Naive thymus-derived CD8-positive, alpha-beta T cell (primary cell): ENCODE measurements around the gene REM1. TPM values are rescaled to one million over a fixed set of nuclear protein-coding genes. Genes with fewer than 3 reads are reported as not detected.
"Not testable (repeated sequence)": the region's sequence is repeated elsewhere in the genome, so short reads cannot be mapped to it uniquely, and the experiment has no call there.

ENCODE experiments used
- ATAC-seq, 2 donors: fragments of 150-1000 bp; cut with Tn5 transposase in 1 of 2; sonication (Bioruptor Pico), chemical (Tn5 transposase) in 1 of 2; 1 replicate in 1 of 2; 2 replicates in 1 of 2; pipeline ENCODE4 v1.10.0; 2021; ENCODE audit warnings: mild to moderate bottlenecking in 2 of 2, moderate library complexity in 2 of 2
- POLR2A ChIA-PET: fragments of 350-600 bp; sonication (Branson Sonifier 250); formaldehyde crosslinking; loops from one replicate; lab custom pipeline; 2021; ENCODE audit warnings: antibody characterized with exemption; lab: Charles Lee
- DNase-seq, 10 donors: peaks; one replicate each; pipeline versions ENCODE4 v3.0.0 to v3.0.0-alpha.2; 2020 to 2022
- H3K27ac Mint-ChIP-seq, 10 donors: one replicate each; pipeline ENCODE4 v1.8.0; 2020 to 2022; ENCODE audit warnings: mild to moderate bottlenecking in 10 of 10, mixed read lengths in 10 of 10, moderate library complexity in 4 of 10, inconsistent platforms in 1 of 10
- H3K27me3 Mint-ChIP-seq, 5 donors: one replicate each; pipeline ENCODE4 v1.8.0; 2021 to 2022; ENCODE audit warnings: mixed read lengths in 5 of 5
- H3K36me3 Mint-ChIP-seq, 3 donors: one replicate each; pipeline ENCODE4 v1.8.0; 2020 to 2022; ENCODE audit warnings: mixed read lengths in 3 of 3, mild to moderate bottlenecking in 2 of 3, inconsistent platforms in 1 of 3
- H3K4me1 Mint-ChIP-seq, 4 donors: one replicate each; pipeline ENCODE4 v1.8.0; 2021 to 2022; ENCODE audit warnings: mixed read lengths in 4 of 4
- H3K4me3 Mint-ChIP-seq, 10 donors: one replicate each; pipeline ENCODE4 v1.8.0; 2020 to 2022; ENCODE audit warnings: mild to moderate bottlenecking in 10 of 10, mixed read lengths in 10 of 10, moderate library complexity in 6 of 10, inconsistent platforms in 1 of 10
- H3K9me3 Mint-ChIP-seq, 9 donors: one replicate each; pipeline ENCODE4 v1.8.0; 2020 to 2022; ENCODE audit warnings: mixed read lengths in 9 of 9, mild to moderate bottlenecking in 3 of 9, inconsistent platforms in 1 of 9, moderate library complexity in 1 of 9
- polyA plus RNA-seq, 3 donors: library from polyadenylated mRNA; unstranded; fragments of 300-500 nt; fragmentation: Illumina TruSeq; gene quantifications; one replicate each; pipeline ENCODE4 v1.2.3, GENCODE V29; 2021
- total RNA-seq, 8 experiments: library from RNA in 2 of 8; stranded (reverse) in 2 of 8; gene quantifications; one replicate each; pipeline ENCODE4 v1.2.3 and lab custom pipeline; 2021 to 2026

The REM1 gene, protein sequence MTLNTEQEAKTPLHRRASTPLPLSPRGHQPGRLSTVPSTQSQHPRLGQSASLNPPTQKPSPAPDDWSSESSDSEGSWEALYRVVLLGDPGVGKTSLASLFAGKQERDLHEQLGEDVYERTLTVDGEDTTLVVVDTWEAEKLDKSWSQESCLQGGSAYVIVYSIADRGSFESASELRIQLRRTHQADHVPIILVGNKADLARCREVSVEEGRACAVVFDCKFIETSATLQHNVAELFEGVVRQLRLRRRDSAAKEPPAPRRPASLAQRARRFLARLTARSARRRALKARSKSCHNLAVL
- total RNA-seq (not detected), polyA plus RNA-seq (not detected), total RNA-seq (lab: John Stamatoyannopoulos, UW) (0 reads per million in 6 experiments)

DNA sequence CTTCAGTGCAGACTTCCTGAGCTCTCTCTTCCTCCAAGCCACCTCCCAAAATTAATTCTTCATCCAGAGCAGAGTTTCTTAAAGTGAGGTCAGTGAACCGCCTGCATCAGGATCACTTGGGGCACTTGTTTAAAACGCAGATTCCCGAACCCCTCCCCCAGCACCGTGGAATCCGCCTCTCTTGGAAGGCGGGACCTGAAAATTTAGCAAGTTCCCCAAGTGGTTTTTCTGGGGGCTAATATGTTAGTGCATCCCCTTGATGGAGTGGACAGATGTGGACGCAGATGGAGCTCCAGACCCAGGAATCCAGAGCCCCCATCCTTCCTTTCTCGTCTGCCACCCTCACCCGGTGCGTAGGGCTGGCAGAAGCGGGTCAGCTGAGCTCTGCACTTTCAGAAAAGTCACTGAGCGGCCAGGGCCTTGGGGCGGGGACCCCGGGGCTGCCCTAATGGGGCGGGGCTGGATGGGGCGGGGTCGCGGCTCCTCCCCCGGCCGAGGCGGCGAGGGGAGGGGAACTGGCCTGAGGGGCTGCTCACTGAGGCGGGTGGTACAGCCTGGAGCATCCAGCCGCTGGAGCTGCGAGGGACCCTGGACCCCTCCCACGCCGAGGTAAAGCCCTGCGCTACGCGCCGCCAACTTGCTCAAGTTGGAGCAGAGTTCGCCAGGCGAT, at the start of gene REM1, which contains the start of gene DEFB124:
Gene REM1, plus strand, starts transcription at position 531 of the 670 bp plus-strand sequence. CDS start 1,158 bp downstream, outside the sequence.
Gene DEFB124, minus strand, starts transcription at position 370 of the 670 bp plus-strand sequence. CDS start 2,114 bp downstream, outside the sequence.
- POLR2A ChIA-PET: no interaction called here
- Mint-ChIP-seq H3K36me3 (peaks cover 0 to 5% (median 2%) of the 10 kb centered on the region in 3 donors), H3K4me1 (peaks cover 0 to 11% (median 4%) of the 10 kb centered on the region in 4 donors), H3K27ac (peak within 1 kb of the TSS in 1 of 10 donors; percentile 17), H3K27me3 (peaks cover 22 to 68% (median 42%) of the 10 kb centered on the region in 5 donors), H3K4me3 (peak within 1 kb of the TSS in 7 of 10 donors; percentile 7 to 48 (median 24)), H3K9me3 (peaks cover 0 to 5% (median 3%) of the 10 kb centered on the region in 9 donors)
- no peak for ATAC-seq
- DNase-seq: no peak

DNA sequence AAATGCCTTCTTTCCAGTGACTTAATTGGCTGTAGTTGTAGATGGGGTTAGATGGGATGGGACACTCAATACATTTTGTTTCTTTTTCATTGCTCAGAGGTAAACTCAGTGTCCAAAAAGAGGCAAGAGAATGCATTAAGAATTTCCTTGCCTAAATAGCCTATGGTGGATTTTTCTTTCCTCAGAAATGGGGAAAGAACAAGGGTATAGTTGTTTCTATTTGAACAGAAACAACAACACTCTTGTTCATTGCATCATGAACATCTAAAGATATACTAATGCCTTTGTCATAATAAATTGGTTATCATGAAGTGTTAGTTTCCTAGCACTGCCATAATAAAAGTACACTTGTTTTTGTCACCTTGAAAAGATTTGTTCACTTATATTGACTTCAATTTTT, 49.3 kb upstream of the REM1 start:
- Mint-ChIP-seq H3K36me3 (peaks cover 0 to 7% (median 0%) of the 10 kb centered on the region in 3 donors), H3K27me3 (peaks cover 2 to 9% (median 5%) of the 10 kb centered on the region in 5 donors), H3K4me3 (no peak overlapping the region), H3K27ac (no peak overlapping the region), H3K9me3 (peaks cover 0 to 10% (median 4%) of the 10 kb centered on the region in 9 donors), H3K4me1 (no peaks in the 10 kb centered on the region)
- DNase-seq: no peak
- no peak for ATAC-seq
- POLR2A ChIA-PET: no interaction called here

DNA sequence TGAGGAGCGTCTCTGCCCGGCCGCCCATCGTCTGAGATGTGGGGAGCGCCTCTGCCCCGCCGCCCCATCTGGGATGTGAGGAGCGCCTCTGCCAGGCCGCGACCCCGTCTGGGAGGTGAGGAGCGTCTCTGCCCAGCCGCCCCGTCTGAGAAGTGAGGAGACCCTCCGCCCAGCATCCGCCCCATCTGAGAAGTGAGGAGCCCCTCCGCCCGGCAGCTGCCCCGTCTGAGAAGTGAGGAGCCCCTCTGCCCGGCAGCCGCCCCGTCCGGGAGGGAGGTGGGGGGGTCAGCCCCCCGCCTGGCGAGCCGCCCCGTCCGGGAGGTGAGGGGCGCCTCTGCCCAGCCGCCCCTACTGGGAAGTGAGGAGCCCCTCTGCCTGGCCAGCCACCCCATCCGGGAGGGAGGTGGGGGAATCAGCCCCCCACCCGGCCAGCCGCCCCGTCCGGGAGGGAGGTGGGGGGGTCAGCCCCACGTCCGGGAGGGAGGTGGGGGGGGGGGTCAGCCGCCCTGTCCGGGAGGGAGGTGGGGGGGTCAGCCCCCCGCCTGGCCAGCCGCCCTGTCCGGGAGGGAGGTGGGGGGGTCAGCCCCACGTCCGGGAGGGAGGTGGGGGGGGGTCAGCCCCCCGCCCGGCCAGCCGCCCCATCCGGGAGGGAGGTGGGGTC, 48.1 kb upstream of the REM1 start:
- ATAC-seq, H3K27me3 Mint-ChIP-seq, DNase-seq, H3K4me3 Mint-ChIP-seq, H3K9me3 Mint-ChIP-seq, POLR2A ChIA-PET, H3K36me3 Mint-ChIP-seq, H3K4me1 Mint-ChIP-seq, H3K27ac Mint-ChIP-seq: not testable (repeated sequence)

DNA sequence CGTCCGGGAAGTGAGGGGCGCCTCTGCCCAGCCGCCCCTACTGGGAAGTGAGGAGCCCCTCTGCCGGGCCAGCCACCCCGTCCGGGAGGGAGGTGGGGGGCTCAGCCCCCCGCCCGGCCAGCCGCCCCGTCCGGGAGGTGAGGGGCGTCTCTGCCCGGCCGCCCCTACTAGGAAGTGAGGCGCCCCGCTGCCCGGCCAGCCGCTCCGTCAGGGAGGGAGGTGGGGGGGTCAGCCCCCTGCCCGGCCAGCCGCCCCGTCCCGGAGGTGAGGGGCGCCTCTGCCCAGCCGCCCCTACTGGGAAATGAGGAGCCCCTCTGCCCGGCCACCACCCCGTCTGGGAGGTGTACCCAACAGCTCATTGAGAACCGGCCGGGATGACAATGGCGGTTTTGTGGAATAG, 47.5 kb upstream of the REM1 start:
- H3K4me1 Mint-ChIP-seq, H3K4me3 Mint-ChIP-seq, POLR2A ChIA-PET, H3K36me3 Mint-ChIP-seq, DNase-seq, H3K9me3 Mint-ChIP-seq, ATAC-seq, H3K27ac Mint-ChIP-seq: not testable (repeated sequence)
- peaks cover 4 to 14% (median 10%) of the 10 kb centered on the region in 5 donors for H3K27me3 Mint-ChIP-seq

DNA sequence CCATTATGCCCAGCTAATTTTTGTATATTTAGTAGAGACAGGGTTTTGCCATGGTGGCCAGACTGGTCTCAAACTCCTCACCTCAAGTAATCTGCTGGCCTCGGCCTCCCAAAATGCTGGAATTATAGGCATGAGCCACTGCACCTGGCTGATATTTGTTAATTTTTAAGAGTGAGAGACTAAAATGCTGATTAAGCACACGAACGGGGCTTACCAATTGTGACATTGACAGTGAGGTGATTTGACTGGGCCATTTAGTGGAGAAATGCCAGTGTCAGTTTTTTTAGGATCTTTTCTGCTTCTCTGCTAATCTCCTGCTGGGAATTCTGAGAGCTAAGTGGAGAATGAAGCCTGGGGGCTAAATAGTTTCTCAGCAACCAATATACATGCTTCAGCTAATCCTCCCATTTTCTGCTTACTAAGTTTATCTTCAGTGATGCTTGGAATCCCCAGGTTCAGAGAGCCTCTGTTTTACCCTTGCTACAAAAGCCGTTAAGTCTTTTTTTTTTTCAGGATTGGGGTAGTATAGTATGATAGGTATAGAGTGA, 44.4 kb upstream of the REM1 start:
- POLR2A ChIA-PET: no interaction called here
- Mint-ChIP-seq H3K4me3 (no peak overlapping the region), H3K4me1 (no peaks in the 10 kb centered on the region), H3K9me3 (peaks cover 0 to 10% (median 4%) of the 10 kb centered on the region in 9 donors), H3K27ac (no peak overlapping the region), H3K36me3 (peaks cover 0 to 7% (median 0%) of the 10 kb centered on the region in 3 donors), H3K27me3 (peaks cover 13 to 25% (median 15%) of the 10 kb centered on the region in 5 donors)
- DNase-seq (no peak), ATAC-seq (no peak)

DNA sequence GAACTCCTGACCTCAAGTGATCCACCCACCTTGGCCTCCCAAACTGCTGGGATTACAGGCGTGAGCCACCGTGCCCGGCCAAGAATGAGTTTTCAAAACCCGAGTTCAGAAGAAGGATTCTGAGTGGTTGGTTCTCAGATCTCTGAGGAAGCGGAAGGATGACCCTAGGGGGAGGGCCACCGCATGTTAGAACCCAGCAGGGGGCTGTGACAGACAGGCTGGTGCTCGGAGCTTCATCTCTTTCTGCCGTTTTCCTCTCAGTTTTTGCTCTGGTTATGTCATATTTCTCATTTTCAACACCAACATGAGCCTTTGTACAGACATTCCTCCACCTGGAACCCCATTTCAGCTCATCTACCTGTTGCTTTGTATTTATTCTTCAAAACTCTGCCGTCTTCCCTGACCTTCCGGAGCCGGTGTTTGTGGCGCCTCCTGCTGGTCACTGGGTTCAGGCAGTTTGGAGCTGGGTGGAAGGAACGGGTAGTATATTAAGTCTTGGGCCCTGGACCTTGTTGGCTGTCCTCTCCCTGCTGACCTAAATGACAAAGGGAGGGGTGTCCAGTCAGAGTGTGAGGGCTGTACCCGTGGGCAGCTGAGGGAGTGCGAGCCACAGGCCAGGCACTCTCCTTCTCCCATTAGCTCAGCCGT, 35.0 kb upstream of the REM1 start, which contains the start of gene DEFB123:
Gene DEFB123, plus strand, starts transcription at position 621 of the 648 bp plus-strand sequence. CDS start 67 bp downstream, outside the sequence.
- H3K27me3 Mint-ChIP-seq: peaks cover 12 to 32% (median 13%) of the 10 kb centered on the region in 5 donors
- no peak for DNase-seq

DNA sequence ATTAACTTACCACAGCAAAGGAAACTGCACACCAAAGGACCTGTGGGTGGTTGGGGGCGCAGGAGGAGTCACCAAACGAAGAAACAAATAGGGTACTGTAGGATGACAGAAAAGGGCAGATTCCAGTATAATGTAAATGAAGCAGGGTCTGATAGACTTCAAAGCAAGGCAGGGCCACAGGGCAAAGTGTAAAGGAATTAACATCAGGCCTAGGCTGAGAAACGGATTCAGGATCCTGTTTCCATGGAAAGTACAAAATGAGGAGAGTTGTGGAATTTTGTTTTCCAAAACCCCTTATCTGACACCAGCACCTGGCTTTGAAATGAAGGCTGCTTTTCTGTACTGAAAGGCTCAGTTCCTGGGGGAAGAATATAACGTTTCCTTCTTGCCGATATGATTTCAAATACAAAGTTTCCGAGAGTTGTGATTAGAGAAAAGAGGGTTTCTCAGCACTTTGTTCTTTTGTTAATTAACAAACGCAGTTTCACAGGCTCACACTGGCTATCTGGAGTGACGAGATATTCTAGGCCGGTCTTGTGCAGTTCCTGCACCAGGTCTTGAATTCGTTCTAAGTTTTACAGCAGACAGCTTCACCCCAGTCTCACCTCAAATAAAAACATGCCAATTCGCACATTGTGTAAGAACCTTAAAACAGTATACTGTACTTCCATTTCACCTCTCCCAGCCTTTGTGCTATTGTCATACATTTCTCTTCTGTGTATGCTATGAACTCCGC, 28.8 kb upstream of the REM1 start:
- Mint-ChIP-seq H3K4me3 (no peak overlapping the region), H3K27me3 (peaks cover 3 to 16% (median 10%) of the 10 kb centered on the region in 5 donors), H3K9me3 (peaks cover 0 to 5% (median 0%) of the 10 kb centered on the region in 9 donors), H3K27ac (no peak overlapping the region), H3K36me3 (no peaks in the 10 kb centered on the region), H3K4me1 (peaks cover 0 to 1% (median 0%) of the 10 kb centered on the region in 4 donors)
- DNase-seq: no peak
- no peak for ATAC-seq
- POLR2A ChIA-PET: no interaction called here

More for the DNA sequence above, 35.0 kb upstream of the REM1 start, which contains the start of gene DEFB123:
- ATAC-seq: no peak
- H3K9me3 Mint-ChIP-seq: no peaks in the 10 kb centered on the region
- H3K36me3 Mint-ChIP-seq: no peaks in the 10 kb centered on the region
- no peak within 1 kb of the TSS for H3K4me3 Mint-ChIP-seq
- peak within 1 kb of the TSS in 1 of 10 donors; percentile 57 for H3K27ac Mint-ChIP-seq
- POLR2A ChIA-PET: no interaction called here
- no peaks in the 10 kb centered on the region for H3K4me1 Mint-ChIP-seq

DNA sequence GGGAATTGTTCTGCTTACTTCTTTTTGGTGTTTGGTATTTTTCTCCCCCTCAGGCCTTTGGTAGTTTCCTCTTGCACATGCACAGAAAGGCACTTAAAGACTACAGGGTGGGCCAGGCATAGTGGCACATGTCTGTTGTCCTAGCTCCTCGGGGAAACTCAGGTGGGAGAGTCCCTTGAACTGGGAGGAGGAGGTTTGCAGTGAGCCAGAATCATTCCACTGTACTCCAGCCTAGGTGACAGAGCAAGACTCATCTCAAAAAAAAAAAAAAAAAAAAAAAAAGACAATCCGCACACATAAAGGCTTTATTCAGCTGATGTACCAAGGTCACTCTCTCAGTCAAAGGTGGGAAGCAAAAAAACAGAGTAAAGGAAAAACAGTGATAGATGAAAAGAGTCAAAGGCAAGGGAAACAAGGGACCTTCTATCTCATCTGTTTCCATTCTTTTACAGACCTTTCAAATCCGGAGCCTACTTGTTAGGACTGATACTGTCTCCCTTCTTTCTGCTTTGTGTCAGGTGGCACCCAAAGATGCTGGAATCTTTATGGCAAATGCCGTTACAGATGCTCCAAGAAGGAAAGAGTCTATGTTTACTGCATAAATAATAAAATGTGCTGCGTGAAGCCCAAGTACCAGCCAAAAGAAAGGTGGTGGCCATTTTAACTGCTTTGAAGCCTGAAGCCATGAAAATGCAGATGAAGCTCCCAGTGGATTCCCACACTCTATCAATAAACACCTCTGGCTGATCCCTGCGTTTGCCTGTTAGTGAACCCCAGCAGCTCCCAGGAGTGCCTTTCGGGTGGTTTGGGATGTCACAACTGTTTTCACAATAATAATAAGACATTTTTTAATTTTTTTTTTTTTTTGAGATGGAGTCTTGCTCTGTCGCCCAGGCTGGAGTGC, 25.3 kb upstream of the REM1 start:
- POLR2A ChIA-PET: no interaction called here
- no peak overlapping the region for H3K4me3 Mint-ChIP-seq

DNA sequence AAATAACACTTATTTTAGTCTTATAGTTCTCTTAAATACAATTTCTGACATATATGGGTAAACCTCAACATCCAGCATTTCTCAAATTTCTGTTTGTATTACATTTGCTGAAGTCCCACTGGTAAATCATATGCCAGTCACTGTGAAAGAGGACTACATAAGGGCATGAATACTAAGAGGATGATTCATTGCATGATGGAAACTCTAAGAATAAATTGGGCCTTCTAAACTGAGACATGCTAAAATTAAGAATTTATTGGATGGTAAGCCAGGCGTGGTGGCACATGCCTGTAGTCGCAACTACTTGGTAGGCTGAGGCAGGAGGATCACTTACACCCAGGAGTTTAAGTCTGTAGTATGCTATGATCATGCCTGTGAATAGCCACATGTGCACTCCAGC, 22.5 kb upstream of the REM1 start:
- H3K4me1 Mint-ChIP-seq: peaks cover 0 to 1% (median 0%) of the 10 kb centered on the region in 4 donors
- no peak for ATAC-seq
- POLR2A ChIA-PET: no interaction called here
- peaks cover 0 to 5% (median 0%) of the 10 kb centered on the region in 9 donors for H3K9me3 Mint-ChIP-seq
- no peak overlapping the region for H3K4me3 Mint-ChIP-seq
- DNase-seq: no peak
- no peaks in the 10 kb centered on the region for H3K36me3 Mint-ChIP-seq
- H3K27me3 Mint-ChIP-seq: peaks cover 9 to 19% (median 14%) of the 10 kb centered on the region in 5 donors
- H3K27ac Mint-ChIP-seq: peak overlapping the region in 1 of 10 donors; percentile 57

More for the DNA sequence above, 25.3 kb upstream of the REM1 start:
- no peak for ATAC-seq
- H3K36me3 Mint-ChIP-seq: no peaks in the 10 kb centered on the region
- H3K27me3 Mint-ChIP-seq: peaks cover 0 to 14% (median 11%) of the 10 kb centered on the region in 5 donors
- H3K9me3 Mint-ChIP-seq: peaks cover 0 to 5% (median 0%) of the 10 kb centered on the region in 9 donors
- no peak for DNase-seq
- peaks cover 0 to 1% (median 0%) of the 10 kb centered on the region in 4 donors for H3K4me1 Mint-ChIP-seq
- peak overlapping the region in 1 of 10 donors; percentile 64 for H3K27ac Mint-ChIP-seq

DNA sequence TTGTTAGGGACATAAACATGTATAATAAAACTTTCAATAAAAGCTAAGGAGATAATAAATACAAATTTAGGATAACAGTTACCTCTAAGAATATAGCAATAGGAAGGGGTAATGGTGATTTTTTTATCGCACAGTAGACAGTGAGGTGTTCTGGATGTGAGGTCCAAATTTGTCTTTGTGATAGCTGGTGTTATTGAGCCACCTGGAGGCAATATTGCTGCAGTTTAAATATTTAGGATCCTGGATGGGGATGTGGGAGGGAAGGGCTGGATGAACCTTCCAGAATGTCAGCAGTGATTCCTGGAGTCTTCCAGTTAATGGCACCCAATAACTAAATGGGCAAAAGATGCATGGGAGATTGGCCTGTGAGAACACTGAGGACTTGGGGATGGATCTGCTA, 20.7 kb upstream of the REM1 start:
- POLR2A ChIA-PET: no interaction called here
- Mint-ChIP-seq H3K9me3 (peaks cover 0 to 1% (median 0%) of the 10 kb centered on the region in 9 donors), H3K27me3 (peaks cover 7 to 23% (median 13%) of the 10 kb centered on the region in 5 donors), H3K27ac (no peak overlapping the region), H3K4me1 (no peaks in the 10 kb centered on the region), H3K36me3 (no peaks in the 10 kb centered on the region), H3K4me3 (no peak overlapping the region)
- ATAC-seq (no peak), DNase-seq (no peak)
